SHP77 (cell line): Measurements from ENCODE around the gene GAGE10.
"Not testable (repeated sequence)": the region's sequence is repeated elsewhere in the genome, so short reads cannot be mapped to it uniquely, and the experiment has no call there.

Source experiments
- DNase-seq, 2 experiments: peaks; one replicate each; lab custom pipeline; 2025; lab: John Stamatoyannopoulos, UW

The GAGE10 gene

DNA sequence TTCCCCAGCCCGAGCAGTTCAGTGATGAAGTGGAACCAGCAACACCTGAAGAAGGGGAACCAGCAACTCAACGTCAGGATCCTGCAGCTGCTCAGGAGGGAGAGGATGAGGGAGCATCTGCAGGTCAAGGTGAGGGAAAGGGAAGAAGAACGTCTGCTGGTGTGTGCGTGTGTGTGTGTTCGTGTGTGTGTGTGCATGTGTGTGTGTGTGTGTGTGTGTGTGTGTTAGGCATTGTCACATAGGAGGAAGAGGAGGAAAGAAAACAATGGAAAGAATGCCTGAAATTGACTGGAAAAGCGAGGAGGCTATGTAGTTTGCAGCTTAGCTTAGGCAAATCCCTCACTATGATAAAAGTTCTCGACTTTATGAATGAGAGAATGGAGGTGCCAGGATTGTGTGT, 20.3 kb downstream of the GAGE10 start:
- not testable (repeated sequence) for DNase-seq

DNA sequence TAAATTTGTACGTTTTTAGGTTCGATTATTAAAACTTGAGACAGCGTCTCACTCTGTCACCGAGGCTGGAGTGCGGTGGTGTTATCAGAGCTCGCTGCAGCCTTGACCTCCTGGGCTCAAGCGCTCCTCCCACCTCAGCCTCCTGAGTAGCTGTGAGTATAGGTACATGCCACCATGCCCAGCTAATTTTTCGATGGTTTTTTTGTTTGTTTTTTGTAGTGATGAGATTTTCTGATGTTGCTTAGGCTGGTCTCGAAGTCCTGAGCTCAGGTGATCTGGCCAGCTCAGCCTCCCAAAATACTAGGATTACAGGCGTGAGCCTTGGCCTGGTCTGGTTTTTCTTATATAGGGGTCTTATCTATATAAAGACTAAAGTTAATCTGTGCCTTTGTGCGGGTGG, 27.0 kb downstream of the GAGE10 start:
- DNase-seq = not testable (repeated sequence)

DNA sequence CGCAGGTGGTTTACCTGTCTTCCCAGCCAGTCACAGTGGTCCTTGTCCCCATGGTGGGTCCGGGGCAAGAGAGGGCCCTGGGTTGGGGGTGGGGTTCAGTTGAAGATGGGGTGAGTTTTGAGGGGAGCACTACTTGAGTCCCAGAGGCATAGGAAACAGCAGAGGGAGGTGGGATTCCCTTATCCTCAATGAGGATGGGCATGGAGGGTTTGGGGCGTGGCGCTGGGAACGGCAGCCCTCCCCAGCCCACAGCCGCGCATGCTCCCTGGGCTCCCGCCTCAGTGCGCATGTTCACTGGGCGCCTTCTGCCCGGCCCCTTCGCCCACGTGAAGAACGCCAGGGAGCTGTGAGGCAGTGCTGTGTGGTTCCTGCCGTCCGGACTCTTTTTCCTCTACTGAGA, 27.8 kb downstream of the GAGE10 start, which contains the start of gene GAGE13:
Gene GAGE13, plus strand, starts transcription at position 301 of the 400 bp plus-strand sequence. CDS start 1,156 bp downstream, outside the sequence.
- not testable (repeated sequence) for DNase-seq

- DNase-seq = not testable (repeated sequence)
Observed at GRCh38 chrX:49331841-49332240, 28.4 kb downstream of the GAGE10 start.

GRCh38 chrX:49341449-49341848, 38.0 kb downstream of the GAGE10 start:
- not testable (repeated sequence) for DNase-seq

DNA sequence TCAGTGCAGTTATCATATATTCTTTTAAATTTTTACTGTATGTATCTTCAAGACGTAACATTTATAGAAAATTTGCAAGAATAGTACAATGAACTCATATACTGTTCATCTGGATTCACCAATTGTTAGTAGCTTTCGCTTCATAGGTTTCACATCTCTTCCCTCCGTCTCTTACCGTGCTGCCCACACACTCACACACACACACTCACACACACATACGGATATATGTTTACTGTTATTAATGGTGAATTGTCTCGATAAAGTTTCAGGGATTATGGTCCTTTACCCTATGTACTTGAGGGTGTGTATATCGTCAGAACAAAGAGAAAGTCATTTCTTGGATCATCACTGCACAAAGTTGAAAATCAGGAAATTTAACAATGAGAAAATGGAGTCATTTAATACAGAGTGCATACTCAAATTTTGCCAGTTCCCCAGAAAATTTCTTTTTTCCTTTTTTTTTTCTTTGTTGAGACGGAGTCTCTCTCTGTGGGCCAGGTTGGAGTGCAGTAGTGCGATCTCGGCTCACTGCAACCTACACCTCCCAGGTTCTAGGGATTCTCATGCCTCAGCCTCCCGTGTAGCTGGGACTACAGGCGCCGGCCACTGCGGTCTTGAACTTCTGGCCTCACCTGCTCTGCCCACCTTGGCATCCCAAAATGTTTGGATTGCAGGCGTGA, 41.2 kb downstream of the GAGE10 start:
- not testable (repeated sequence) for DNase-seq

GRCh38 chrX:49345402-49345801, 42.0 kb downstream of the GAGE10 start:
- not testable (repeated sequence) for DNase-seq

- not testable (repeated sequence) for DNase-seq
Observed at GRCh38 chrX:49346150-49346549, 42.7 kb downstream of the GAGE10 start.
